Panc1 (cell line): ENCODE measurements around the gene PTPA. TPM values are rescaled to one million over a fixed set of nuclear protein-coding genes. Genes with fewer than 3 reads are reported as not detected.
"Not testable (repeated sequence)": the region's sequence is repeated elsewhere in the genome, so short reads cannot be mapped to it uniquely, and the experiment has no call there.

ENCODE experiments used
- ATAC-seq: fragments of 200-7000 bp; cut with Tn5 transposase; 2 replicates; pipeline ENCODE4 v1.9.1; 2020; ENCODE audit warnings: mild to moderate bottlenecking, moderate library complexity
- BruUV-seq: library from RNA; stranded (reverse); fragments of 400-500 nt; replicated peaks from 2 replicates; lab custom pipeline; 2021; lab: Mats Ljungman, UMichigan
- CTCF ChIA-PET: fragments of 300-600 bp; sonication (Branson Sonifier 250); formaldehyde crosslinking; loops from one replicate; lab custom pipeline; 2022; ENCODE audit warnings: antibody characterized with exemption; lab: Charles Lee
- POLR2A ChIA-PET: fragments of 300-600 bp; sonication (Branson Sonifier 250); formaldehyde crosslinking; loops from one replicate; lab custom pipeline; 2022; ENCODE audit warnings: antibody characterized with exemption; lab: Charles Lee
- DNase-seq: peaks from one replicate; pipeline ENCODE4 v3.0.0-alpha.2; 2010; ENCODE audit warnings: low read depth, low spot score
- H3K27ac ChIP-seq: 2 replicates; pipeline ENCODE4 v1.5.1; 2011; ENCODE audit warnings: mild to moderate bottlenecking, low read length, inconsistent platforms
- H3K27me3 ChIP-seq: fragments of 200-500 bp; sonication (Bioruptor generic); 2 replicates; pipeline ENCODE4 v1.6.0; 2014; ENCODE audit warnings: low read length, inconsistent platforms; ENCODE audit not compliant: control insufficient read depth, insufficient read depth
- H3K36me3 ChIP-seq: fragments of 200-500 bp; sonication (Bioruptor generic); 2 replicates; pipeline ENCODE4 v1.5.1; 2014; ENCODE audit warnings: inconsistent platforms, mild to moderate bottlenecking, low read length, moderate library complexity; ENCODE audit not compliant: control insufficient read depth, insufficient read depth
- H3K4me1 ChIP-seq: 2 replicates; pipeline ENCODE4 v1.5.1; 2011; ENCODE audit warnings: inconsistent platforms, mild to moderate bottlenecking, low read length, moderate library complexity; ENCODE audit not compliant: control insufficient read depth, insufficient read depth
- H3K4me3 ChIP-seq, 2 experiments: 2 replicates each; pipeline ENCODE4 v1.5.1; 2011 to 2012; ENCODE audit warnings: low read depth in 2 of 2, low read length in 2 of 2, mild to moderate bottlenecking in 2 of 2, inconsistent platforms in 1 of 2, moderate library complexity in 1 of 2
- H3K9me3 ChIP-seq: fragments of 200-500 bp; sonication (Bioruptor generic); 2 replicates; pipeline ENCODE4 v1.5.1; 2014; ENCODE audit warnings: low read depth, mild to moderate bottlenecking, inconsistent platforms, low read length, moderate library complexity; ENCODE audit not compliant: control insufficient read depth, insufficient read depth
- POLR2AphosphoS5 ChIP-seq: IDR thresholded peaks from 2 replicates; pipeline ENCODE4 v1.6.1; 2012; ENCODE audit warnings: mild to moderate bottlenecking, low read depth, low read length, moderate library complexity
- REST ChIP-seq, 2 experiments: IDR thresholded peaks; 2 replicates each; pipeline ENCODE4 v1.6.1; 2011 to 2012; ENCODE audit warnings: low read depth in 2 of 2, control low read depth in 1 of 2, low read length in 1 of 2, mild to moderate bottlenecking in 1 of 2, moderate library complexity in 1 of 2; ENCODE audit not compliant: insufficient read depth in 1 of 2
- SIN3A ChIP-seq: IDR thresholded peaks from 2 replicates; pipeline ENCODE4 v1.6.1; 2012; ENCODE audit warnings: low read depth, mild to moderate bottlenecking, low read length, moderate library complexity, borderline replicate concordance; ENCODE audit not compliant: insufficient read depth
- TCF7L2 ChIP-seq: IDR thresholded peaks from 2 replicates; pipeline ENCODE4 v1.6.1; 2011; ENCODE audit warnings: mild to moderate bottlenecking, low read depth, low read length, inconsistent platforms
- in situ Hi-C: cut with HindIII; loops from 2 replicates; pipeline ENCODE4 v1.10.0; 2016; ENCODE audit warnings: low sequenced_read_pairs, low pct_unique_long_range_greater_than_20kb
- intact Hi-C: fragments of 100-400 bp; cut with micrococcal nuclease; formaldehyde crosslinking; loops from one replicate; pipeline ENCODE4 v1.10.0; 2022; ENCODE audit not compliant: unreplicated experiment
- total RNA-seq: library from RNA; stranded (reverse); gene quantifications from one replicate; pipeline ENCODE4 v1.2.1, GENCODE V29; 2021; ENCODE audit not compliant: unreplicated experiment
- TF ChIP-seq, protein P1 (sequence below): fragments of 450-650 bp; IDR thresholded peaks from 2 replicates; pipeline ENCODE4 v1.5.1; 2017; ENCODE audit warnings: mild to moderate bottlenecking

PTPA gene
- total RNA-seq, 1 experiment from 2014 or later: 114 TPM

DNA sequence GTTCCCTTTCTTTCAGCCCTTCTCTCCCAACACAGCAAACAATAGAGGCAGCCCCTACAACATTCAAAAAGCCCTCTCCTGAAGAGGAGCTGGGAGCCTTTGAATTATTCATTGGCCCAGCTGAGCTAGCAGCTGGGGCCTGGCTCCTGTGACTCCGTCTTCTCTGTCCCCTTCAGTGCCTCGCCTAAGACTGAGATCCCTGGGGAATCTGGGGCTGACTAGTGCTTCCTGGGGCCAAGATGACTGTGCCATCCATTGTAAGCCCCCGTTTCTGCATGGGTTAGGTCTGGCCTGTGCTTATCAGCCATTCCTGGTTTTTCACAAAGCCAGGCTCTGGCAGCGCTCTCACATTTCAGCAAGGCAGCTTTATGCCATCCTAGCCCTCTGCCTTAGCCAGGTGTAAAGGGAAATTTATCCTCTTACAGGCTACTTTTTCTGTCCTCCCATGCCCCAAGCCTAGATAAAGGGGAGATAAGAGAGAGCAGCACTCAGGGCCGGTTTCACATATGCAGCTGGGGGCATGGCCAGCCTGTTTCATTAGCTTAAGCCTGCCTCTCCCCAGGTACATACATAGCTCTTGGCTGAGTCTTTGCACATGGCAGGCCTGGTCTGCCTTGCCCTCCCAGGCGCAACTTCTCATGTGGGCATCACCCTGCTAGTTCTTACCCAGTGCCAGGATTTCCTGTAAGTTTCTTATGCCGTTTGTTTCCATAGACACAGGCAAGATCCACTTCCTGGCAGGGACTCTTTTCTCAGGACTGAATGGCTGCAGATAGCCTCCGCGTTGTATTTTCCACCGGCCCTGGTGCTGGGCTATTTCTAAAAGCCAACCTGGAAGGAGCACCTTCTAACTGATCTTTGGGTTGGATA is 15.8 kb downstream of the PTPA start:
- in situ Hi-C loops: no loop called here
- TSS peak; percentile 60 for BruUV-seq

DNA sequence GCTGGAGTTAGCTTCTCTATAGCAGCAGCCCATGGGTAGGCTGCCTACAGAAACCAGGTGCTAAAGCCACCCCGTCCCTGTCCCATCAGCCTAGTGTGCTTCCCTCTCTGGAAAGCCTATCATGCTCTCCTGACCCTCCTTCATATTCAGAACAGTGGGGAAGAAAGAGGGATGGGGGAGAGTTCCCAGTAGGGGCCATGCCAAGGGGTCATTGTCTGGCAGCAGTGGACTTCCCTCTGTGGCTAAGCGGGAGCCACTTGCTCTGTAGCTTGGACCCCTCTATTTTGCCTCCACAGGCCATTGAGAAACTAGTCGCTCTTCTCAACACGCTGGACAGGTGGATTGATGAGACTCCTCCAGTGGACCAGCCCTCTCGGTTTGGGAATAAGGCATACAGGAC is 17.5 kb downstream of the PTPA start:
- no peaks in the 10 kb centered on the region for H3K9me3 ChIP-seq
- ChIA-PET POLR2A (no interaction called here), CTCF (no interaction called here)
- intact Hi-C loops (no loop called here), in situ Hi-C loops (no loop called here)
- TF ChIP-seq POLR2AphosphoS5: no peak
- TF ChIP-seq TCF7L2: no peak
- TF ChIP-seq, protein P1, sequence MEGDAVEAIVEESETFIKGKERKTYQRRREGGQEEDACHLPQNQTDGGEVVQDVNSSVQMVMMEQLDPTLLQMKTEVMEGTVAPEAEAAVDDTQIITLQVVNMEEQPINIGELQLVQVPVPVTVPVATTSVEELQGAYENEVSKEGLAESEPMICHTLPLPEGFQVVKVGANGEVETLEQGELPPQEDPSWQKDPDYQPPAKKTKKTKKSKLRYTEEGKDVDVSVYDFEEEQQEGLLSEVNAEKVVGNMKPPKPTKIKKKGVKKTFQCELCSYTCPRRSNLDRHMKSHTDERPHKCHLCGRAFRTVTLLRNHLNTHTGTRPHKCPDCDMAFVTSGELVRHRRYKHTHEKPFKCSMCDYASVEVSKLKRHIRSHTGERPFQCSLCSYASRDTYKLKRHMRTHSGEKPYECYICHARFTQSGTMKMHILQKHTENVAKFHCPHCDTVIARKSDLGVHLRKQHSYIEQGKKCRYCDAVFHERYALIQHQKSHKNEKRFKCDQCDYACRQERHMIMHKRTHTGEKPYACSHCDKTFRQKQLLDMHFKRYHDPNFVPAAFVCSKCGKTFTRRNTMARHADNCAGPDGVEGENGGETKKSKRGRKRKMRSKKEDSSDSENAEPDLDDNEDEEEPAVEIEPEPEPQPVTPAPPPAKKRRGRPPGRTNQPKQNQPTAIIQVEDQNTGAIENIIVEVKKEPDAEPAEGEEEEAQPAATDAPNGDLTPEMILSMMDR: no peak
- no peak for TF ChIP-seq REST (IDR thresholded peaks at IDR 0.05; ENCODE audit: insufficient read depth in 1 of 2, low read depth in 2 of 2, low read length in 1 of 2)
- TF ChIP-seq SIN3A: no peak
- no peaks in the 10 kb centered on the region for H3K27me3 ChIP-seq
- no TSS peak for BruUV-seq
- H3K4me3 ChIP-seq: no peak overlapping the region
- no peak for ATAC-seq
- no peak overlapping the region for H3K27ac ChIP-seq
- no peak for DNase-seq
- H3K36me3 ChIP-seq: no peaks in the 10 kb centered on the region
- no peaks in the 10 kb centered on the region for H3K4me1 ChIP-seq

More for the DNA sequence above, 15.8 kb downstream of the PTPA start:
- no peak for ATAC-seq
- no peak overlapping the region for H3K4me3 ChIP-seq
- H3K27ac ChIP-seq: no peak overlapping the region
- no peaks in the 10 kb centered on the region for H3K36me3 ChIP-seq
- H3K27me3 ChIP-seq: no peaks in the 10 kb centered on the region
- DNase-seq: no peak
- CTCF ChIA-PET: no interaction called here
- POLR2A ChIA-PET: no interaction called here
- intact Hi-C loops: no loop called here
- no peaks in the 10 kb centered on the region for H3K4me1 ChIP-seq
- no peaks in the 10 kb centered on the region for H3K9me3 ChIP-seq
- TF ChIP-seq REST (IDR thresholded peaks at IDR 0.05; ENCODE audit: insufficient read depth in 1 of 2, low read depth in 2 of 2, low read length in 1 of 2) (no peak), POLR2AphosphoS5 (no peak), TCF7L2 (no peak), SIN3A (no peak)
- TF ChIP-seq, protein P1: no peak

DNA sequence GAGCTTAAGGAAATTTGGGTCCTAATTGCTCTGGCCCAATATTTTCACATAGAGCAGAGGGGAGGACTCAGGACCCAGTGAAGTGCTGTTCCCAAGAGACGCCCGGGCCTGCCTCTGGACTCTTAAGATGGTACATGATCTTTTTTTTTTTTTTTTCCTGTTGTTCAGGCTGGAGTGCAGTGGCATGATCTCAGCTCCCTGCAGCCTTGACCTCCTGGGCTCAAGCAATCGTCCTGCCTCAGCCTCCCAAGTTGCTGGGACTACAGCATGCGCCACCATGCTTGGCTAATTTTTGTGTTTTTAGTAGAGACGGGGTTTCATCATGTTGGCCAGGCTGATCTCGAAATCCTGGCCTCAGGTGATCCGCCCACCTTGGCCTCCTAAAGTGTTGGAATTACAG is 19.1 kb downstream of the PTPA start:
- intact Hi-C loops: loop anchor here (10.0 kb wide), 1 partner anchor 485 kb away; no protein-coding TSS in a partner anchor
- H3K27ac ChIP-seq, H3K27me3 ChIP-seq, POLR2A ChIA-PET, ATAC-seq, DNase-seq, BruUV-seq, H3K4me1 ChIP-seq, H3K4me3 ChIP-seq, in situ Hi-C loops, H3K36me3 ChIP-seq, H3K9me3 ChIP-seq: not testable (repeated sequence)
- CTCF ChIA-PET: interaction anchor here (0.5 kb wide), 1 partner anchor 101 kb away, joined by 4 read pairs; no protein-coding TSS in a partner anchor
